SKM-1 (cell line): ENCODE results near the gene TSFM.

ENCODE experiments used
- DNase-seq: peaks from one replicate; lab custom pipeline; 2025; ENCODE audit not compliant: unreplicated experiment; lab: John Stamatoyannopoulos, UW

Gene TSFM

GRCh38 chr12:57833672-57834071, 51.1 kb downstream of the TSFM start:
- no peak for DNase-seq

- no peak for DNase-seq
These were observed 51.7 kb downstream of the TSFM start for GRCh38 chr12:57834086-57834876.

- no peak for DNase-seq
These were observed 53.0 kb downstream of the TSFM start for GRCh38 chr12:57835366-57836288.

GRCh38 chr12:57836442-57837375, 54.1 kb downstream of the TSFM start:
- DNase-seq, result no peak

- no peak for DNase-seq
These were observed 55.4 kb downstream of the TSFM start for GRCh38 chr12:57837864-57838562.

- no peak for DNase-seq
These were observed 56.2 kb downstream of the TSFM start for GRCh38 chr12:57838594-57839302.

- no peak for DNase-seq
These were observed 57.4 kb downstream of the TSFM start for GRCh38 chr12:57839996-57840395.

- no peak for DNase-seq
These were observed 58.1 kb downstream of the TSFM start for GRCh38 chr12:57840726-57841125.

GRCh38 chr12:57841445-57841844, 58.9 kb downstream of the TSFM start:
- DNase-seq, result no peak

GRCh38 chr12:57842342-57843294, 60.0 kb downstream of the TSFM start:
- no peak for DNase-seq

GRCh38 chr12:57844709-57845477, 62.3 kb downstream of the TSFM start:
- no peak for DNase-seq

- DNase-seq, result no peak
These were observed 63.1 kb downstream of the TSFM start for GRCh38 chr12:57845478-57846284.

GRCh38 chr12:57846285-57846576, 63.6 kb downstream of the TSFM start:
- DNase-seq, result no peak

- DNase-seq, result peak; percentile 63
These were observed 64.2 kb downstream of the TSFM start, which contains the start of gene CTDSP2 for GRCh38 chr12:57846577-57847319. Gene CTDSP2 (minus strand): TSS chr12:57846729. CDS start chr12:57846435, 294 bp downstream.
